ENCODE data around the gene PTPRT.

Gene PTPRT

GRCh38 chr20:42634156-42634555, 555.5 kb downstream of the PTPRT start:
- Histone ChIP-seq H3K36me3 (ENCODE audit: insufficient read depth, low read depth, low read length) (no peaks in the 10 kb centered on the region), H3K4me1 (ENCODE audit: insufficient read depth, low read length) (no peaks in the 10 kb centered on the region), H3K4me3 (ENCODE audit: low read length) (no peak overlapping the region), H3K9ac (ENCODE audit: low read depth, low read length) (no peak overlapping the region), H3K9me3 (ENCODE audit: insufficient read depth, low read depth, low read length) (no peaks in the 10 kb centered on the region), H3K27ac (ENCODE audit: low read length) (no peak overlapping the region), H3K27me3 (ENCODE audit: insufficient read depth, low read length) (no peaks in the 10 kb centered on the region)

- no peaks in the 10 kb centered on the region for H3K4me1 ChIP-seq (ENCODE audit: insufficient read depth, low read length)
- no peak overlapping the region for H3K4me3 ChIP-seq (ENCODE audit: low read length)
- no peak overlapping the region for H3K27ac ChIP-seq (ENCODE audit: low read length)
- no peaks in the 10 kb centered on the region for H3K27me3 ChIP-seq (ENCODE audit: insufficient read depth, low read length)
- H3K9ac ChIP-seq (ENCODE audit: low read depth, low read length) = no peak overlapping the region
- no peaks in the 10 kb centered on the region for H3K36me3 ChIP-seq (ENCODE audit: insufficient read depth, low read depth, low read length)
- no peaks in the 10 kb centered on the region for H3K9me3 ChIP-seq (ENCODE audit: insufficient read depth, low read depth, low read length)
Measured at GRCh38 chr20:42628683-42629082, 561.0 kb downstream of the PTPRT start.

DNA sequence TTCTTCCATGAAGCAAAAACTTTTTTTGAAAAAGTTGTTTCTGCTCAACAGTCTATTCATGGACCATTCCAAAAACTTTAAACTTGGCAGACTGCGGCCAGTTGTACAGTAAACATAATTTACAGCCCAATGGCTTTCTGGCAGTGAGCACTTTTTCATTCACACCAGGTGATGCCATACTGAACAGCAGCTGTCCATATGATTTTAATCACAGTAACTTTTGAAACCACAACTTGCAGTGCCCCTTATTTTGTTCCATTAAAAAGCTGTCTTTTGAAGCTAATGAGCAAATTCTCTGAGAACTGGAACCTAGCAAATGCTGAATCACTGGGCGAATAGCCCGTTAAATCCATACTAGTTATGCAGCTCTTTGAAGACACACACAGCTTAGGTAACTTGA, 576.6 kb downstream of the PTPRT start:
- Histone ChIP-seq H3K9me3 (ENCODE audit: insufficient read depth, low read depth, low read length) (peaks cover 4% of the 10 kb centered on the region; the same call in 1 of the 2 replicates), H3K36me3 (ENCODE audit: insufficient read depth, low read depth, low read length) (no peaks in the 10 kb centered on the region), H3K4me1 (ENCODE audit: insufficient read depth, low read length) (no peaks in the 10 kb centered on the region), H3K9ac (ENCODE audit: low read depth, low read length) (no peak overlapping the region), H3K27me3 (ENCODE audit: insufficient read depth, low read length) (no peaks in the 10 kb centered on the region), H3K27ac (ENCODE audit: low read length) (no peak overlapping the region), H3K4me3 (ENCODE audit: low read length) (no peak overlapping the region)

DNA sequence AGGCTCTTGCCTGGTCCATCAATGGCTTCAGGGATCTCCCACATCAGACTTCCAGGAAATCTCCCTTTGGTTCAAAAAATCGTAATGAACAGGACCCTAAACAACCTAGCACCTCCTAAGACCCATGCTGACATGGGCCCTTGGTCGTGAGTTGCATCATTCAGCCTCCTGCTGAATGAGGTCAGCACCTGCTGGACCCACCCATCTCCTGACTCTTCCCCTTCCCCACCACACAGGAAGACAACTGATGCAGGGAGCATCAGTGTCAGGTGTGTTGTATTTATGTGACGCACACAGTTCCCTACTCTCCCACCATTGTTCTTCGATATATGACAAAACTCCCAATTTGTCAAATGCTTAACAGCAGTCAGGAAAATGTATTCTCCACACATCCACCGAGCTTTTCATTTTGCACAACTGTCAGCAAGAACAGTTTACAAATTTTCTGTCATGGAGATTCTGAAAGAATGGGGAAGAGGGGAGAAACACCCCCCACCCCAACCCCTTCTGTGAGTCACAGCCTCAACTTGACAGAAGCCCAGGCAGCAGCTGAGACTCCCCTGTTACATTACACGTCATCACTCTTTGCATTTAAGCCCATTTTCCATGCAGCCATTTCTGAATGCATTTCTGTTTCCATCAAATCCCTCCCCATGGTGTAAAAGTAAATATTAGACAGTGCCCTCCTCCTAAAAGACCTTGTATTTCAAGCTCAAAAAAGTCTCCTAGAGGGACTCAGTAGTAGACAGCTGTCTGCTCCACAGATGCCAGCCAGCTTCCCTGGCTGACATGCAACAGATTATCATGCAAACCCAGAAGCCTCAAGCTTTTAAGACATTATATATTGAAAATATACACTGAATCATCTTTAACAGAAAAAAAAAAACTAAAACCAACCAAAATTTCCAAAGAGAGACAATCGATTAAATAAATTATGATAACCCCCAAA, 577.5 kb downstream of the PTPRT start:
- Histone ChIP-seq H3K9ac (ENCODE audit: low read depth, low read length) (no peak overlapping the region), H3K4me1 (ENCODE audit: insufficient read depth, low read length) (no peaks in the 10 kb centered on the region), H3K27ac (ENCODE audit: low read length) (no peak overlapping the region), H3K36me3 (ENCODE audit: insufficient read depth, low read depth, low read length) (no peaks in the 10 kb centered on the region), H3K27me3 (ENCODE audit: insufficient read depth, low read length) (no peaks in the 10 kb centered on the region), H3K9me3 (ENCODE audit: insufficient read depth, low read depth, low read length) (peaks cover 4% of the 10 kb centered on the region; the same call in 1 of the 2 replicates), H3K4me3 (ENCODE audit: low read length) (no peak overlapping the region)

- no peak overlapping the region for H3K9ac ChIP-seq (ENCODE audit: low read depth, low read length)
- no peak overlapping the region for H3K4me3 ChIP-seq (ENCODE audit: low read length)
- H3K9me3 ChIP-seq (ENCODE audit: insufficient read depth, low read depth, low read length) = peaks cover 4% of the 10 kb centered on the region; the same call in 1 of the 2 replicates
- no peaks in the 10 kb centered on the region for H3K4me1 ChIP-seq (ENCODE audit: insufficient read depth, low read length)
- H3K27me3 ChIP-seq (ENCODE audit: insufficient read depth, low read length) = no peaks in the 10 kb centered on the region
- no peak overlapping the region for H3K27ac ChIP-seq (ENCODE audit: low read length)
- no peaks in the 10 kb centered on the region for H3K36me3 ChIP-seq (ENCODE audit: insufficient read depth, low read depth, low read length)
Measured at GRCh38 chr20:42611423-42611822, 578.3 kb downstream of the PTPRT start.

- Histone ChIP-seq H3K9me3 (ENCODE audit: insufficient read depth, low read depth, low read length) (peaks cover 4% of the 10 kb centered on the region; the same call in 1 of the 2 replicates), H3K27ac (ENCODE audit: low read length) (no peak overlapping the region), H3K4me3 (ENCODE audit: low read length) (no peak overlapping the region)
Measured at GRCh38 chr20:42610070-42610469, 579.6 kb downstream of the PTPRT start.

DNA sequence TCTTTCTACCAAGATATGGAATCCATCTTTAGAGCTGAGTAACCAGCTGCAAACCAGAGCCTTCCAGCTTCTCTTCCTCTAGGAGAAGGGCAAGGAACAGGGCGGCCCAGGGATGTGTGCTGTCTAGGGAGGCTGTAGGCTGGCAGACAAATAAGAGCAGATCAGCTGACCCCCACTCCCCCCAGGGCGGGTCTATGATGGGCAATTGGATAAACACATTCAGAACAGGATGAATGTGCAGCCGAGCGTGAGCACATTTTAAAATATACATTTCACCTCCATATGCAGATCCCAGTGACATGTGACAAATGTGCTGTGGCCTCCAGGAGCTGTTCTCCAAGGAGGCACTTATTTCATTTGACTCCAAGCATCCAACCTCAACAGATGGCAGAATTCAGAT, 580.1 kb downstream of the PTPRT start:
- Histone ChIP-seq H3K36me3 (ENCODE audit: insufficient read depth, low read depth, low read length) (no peaks in the 10 kb centered on the region), H3K4me1 (ENCODE audit: insufficient read depth, low read length) (no peaks in the 10 kb centered on the region), H3K9me3 (ENCODE audit: insufficient read depth, low read depth, low read length) (peaks cover 4% of the 10 kb centered on the region; the same call in 1 of the 2 replicates), H3K9ac (ENCODE audit: low read depth, low read length) (no peak overlapping the region), H3K27me3 (ENCODE audit: insufficient read depth, low read length) (no peaks in the 10 kb centered on the region), H3K4me3 (ENCODE audit: low read length) (no peak overlapping the region), H3K27ac (ENCODE audit: low read length) (no peak overlapping the region)

More at GRCh38 chr20:42610070-42610469, 579.6 kb downstream of the PTPRT start:
- no peaks in the 10 kb centered on the region for H3K27me3 ChIP-seq (ENCODE audit: insufficient read depth, low read length)
- no peaks in the 10 kb centered on the region for H3K4me1 ChIP-seq (ENCODE audit: insufficient read depth, low read length)
- no peaks in the 10 kb centered on the region for H3K36me3 ChIP-seq (ENCODE audit: insufficient read depth, low read depth, low read length)
- H3K9ac ChIP-seq (ENCODE audit: low read depth, low read length) = no peak overlapping the region

- Histone ChIP-seq H3K9me3 (ENCODE audit: insufficient read depth, low read depth, low read length) (no peaks in the 10 kb centered on the region), H3K27me3 (ENCODE audit: insufficient read depth, low read length) (no peaks in the 10 kb centered on the region), H3K36me3 (ENCODE audit: insufficient read depth, low read depth, low read length) (no peaks in the 10 kb centered on the region), H3K4me3 (ENCODE audit: low read length) (no peak overlapping the region), H3K9ac (ENCODE audit: low read depth, low read length) (no peak overlapping the region), H3K4me1 (ENCODE audit: insufficient read depth, low read length) (no peaks in the 10 kb centered on the region), H3K27ac (ENCODE audit: low read length) (no peak overlapping the region)
Measured at GRCh38 chr20:42604998-42605956, 584.4 kb downstream of the PTPRT start.

- Histone ChIP-seq H3K27me3 (ENCODE audit: insufficient read depth, low read length) (no peaks in the 10 kb centered on the region), H3K9me3 (ENCODE audit: insufficient read depth, low read depth, low read length) (no peaks in the 10 kb centered on the region), H3K4me1 (ENCODE audit: insufficient read depth, low read length) (no peaks in the 10 kb centered on the region), H3K36me3 (ENCODE audit: insufficient read depth, low read depth, low read length) (no peaks in the 10 kb centered on the region), H3K4me3 (ENCODE audit: low read length) (no peak overlapping the region), H3K27ac (ENCODE audit: low read length) (no peak overlapping the region), H3K9ac (ENCODE audit: low read depth, low read length) (no peak overlapping the region)
Measured at GRCh38 chr20:42603655-42604054, 586.1 kb downstream of the PTPRT start.

- Histone ChIP-seq H3K36me3 (ENCODE audit: insufficient read depth, low read depth, low read length) (no peaks in the 10 kb centered on the region), H3K9ac (ENCODE audit: low read depth, low read length) (no peak overlapping the region), H3K27ac (ENCODE audit: low read length) (no peak overlapping the region), H3K4me1 (ENCODE audit: insufficient read depth, low read length) (no peaks in the 10 kb centered on the region), H3K27me3 (ENCODE audit: insufficient read depth, low read length) (no peaks in the 10 kb centered on the region), H3K4me3 (ENCODE audit: low read length) (no peak overlapping the region), H3K9me3 (ENCODE audit: insufficient read depth, low read depth, low read length) (no peaks in the 10 kb centered on the region)
Measured at GRCh38 chr20:42598581-42598980, 591.1 kb downstream of the PTPRT start.

- Histone ChIP-seq H3K4me3 (ENCODE audit: low read length) (no peak overlapping the region), H3K4me1 (ENCODE audit: insufficient read depth, low read length) (no peaks in the 10 kb centered on the region)
Measured at GRCh38 chr20:42595625-42596024, 594.1 kb downstream of the PTPRT start.

More at GRCh38 chr20:42595625-42596024, 594.1 kb downstream of the PTPRT start:
- no peak overlapping the region for H3K27ac ChIP-seq (ENCODE audit: low read length)
- no peak overlapping the region for H3K9ac ChIP-seq (ENCODE audit: low read depth, low read length)
- no peaks in the 10 kb centered on the region for H3K36me3 ChIP-seq (ENCODE audit: insufficient read depth, low read depth, low read length)
- H3K27me3 ChIP-seq (ENCODE audit: insufficient read depth, low read length) = no peaks in the 10 kb centered on the region
- no peaks in the 10 kb centered on the region for H3K9me3 ChIP-seq (ENCODE audit: insufficient read depth, low read depth, low read length)

All from iPS-20b (cell line).